T-helper 1 cell treated with Interleukin-12 subunit alpha and Interleukin-12 subunit beta and Interleukin-4 antibody, amounts not matched to agents 30 ng/mL and 1 ng/mL, for 36 hours (primary cell): ENCODE data around the gene ZMYND19. TPM values are rescaled to one million over a fixed set of nuclear protein-coding genes. Genes with fewer than 3 reads are reported as not detected.
"Not testable (repeated sequence)": the region's sequence is repeated elsewhere in the genome, so short reads cannot be mapped to it uniquely, and the experiment has no call there.

Source experiments
- intact Hi-C: fragments of 100-400 bp; cut with micrococcal nuclease; formaldehyde crosslinking; loops from one replicate; pipeline ENCODE4 v1.15.1; 2024
- total RNA-seq: library from RNA; stranded (reverse); gene quantifications from 2 replicates; pipeline ENCODE4 v1.2.3, GENCODE V29; 2022

The ZMYND19 gene
- total RNA-seq, 1 donor from 2014 or later: 38.6 TPM

GRCh38 chr9:137614631-137615386 lies 24.5 kb upstream of the ZMYND19 start:
- intact Hi-C loops: loop anchor here (10.0 kb wide), 1 partner anchor 1500 kb away; the partner anchor contains the start of gene TMEM250

GRCh38 chr9:137613738-137614523 lies 23.6 kb upstream of the ZMYND19 start:
- intact Hi-C loops: loop anchor here (10.0 kb wide), 1 partner anchor 1499 kb away; the partner anchor contains the start of gene TMEM250

GRCh38 chr9:137613259-137613658 lies 22.9 kb upstream of the ZMYND19 start:
- intact Hi-C loops: loop anchor here (10.0 kb wide), 1 partner anchor 1498 kb away; the partner anchor contains the start of gene TMEM250

GRCh38 chr9:137612741-137613142 lies 22.4 kb upstream of the ZMYND19 start:
- intact Hi-C loops: loop anchor here (10.0 kb wide), 1 partner anchor 1498 kb away; the partner anchor contains the start of gene TMEM250

- intact Hi-C loops: loop anchor here (10.0 kb wide), 1 partner anchor 1497 kb away; the partner anchor contains the start of gene TMEM250
These were observed 21.6 kb upstream of the ZMYND19 start for GRCh38 chr9:137611623-137612609.

- intact Hi-C loops: loop anchor here (10.0 kb wide), 1 partner anchor 1496 kb away; the partner anchor contains the start of gene TMEM250
These were observed 20.6 kb upstream of the ZMYND19 start for GRCh38 chr9:137610944-137611343.

GRCh38 chr9:137607141-137607857 lies 17.0 kb upstream of the ZMYND19 start:
- intact Hi-C loops: loop anchor here (5.0 kb wide), 3 partner anchors 305 to 1700 kb away; partner anchors contain the start of genes CAMSAP1, NRARP and PAXX

- intact Hi-C loops: loop anchor here (1.0 to 5.0 kb wide), 4 partner anchors 33 to 1699 kb away; partner anchors contain the start of genes CAMSAP1, NRARP and PAXX
These were observed 16.4 kb upstream of the ZMYND19 start for GRCh38 chr9:137606734-137607138.

GRCh38 chr9:137606005-137606621 lies 15.8 kb upstream of the ZMYND19 start:
- intact Hi-C loops: loop anchor here (1.0 to 5.0 kb wide), 4 partner anchors 33 to 1699 kb away; partner anchors contain the start of genes CAMSAP1, NRARP and PAXX

- intact Hi-C loops: loop anchor here (1.0 to 5.0 kb wide), 15 partner anchors 13 to 1698 kb away; partner anchors contain the start of genes CAMSAP1, DNLZ, DPH7 and EXD3
These were observed 15.1 kb upstream of the ZMYND19 start, which contains the start of gene ARRDC1 for GRCh38 chr9:137605121-137606004. TSS of gene ARRDC1 (plus strand) at chr9:137605686. CDS start at chr9:137605718, 32 bp downstream.

GRCh38 chr9:137604345-137605086 lies 14.2 kb upstream of the ZMYND19 start:
- intact Hi-C loops: loop anchor here (1.0 to 5.0 kb wide), 14 partner anchors 14 to 1697 kb away; partner anchors contain the start of genes CAMSAP1, DNLZ, DPH7 and EXD3

GRCh38 chr9:137603879-137604278 lies 13.6 kb upstream of the ZMYND19 start:
- intact Hi-C loops: loop anchor here (2.0 kb wide), 1 partner anchor 813 kb away; the partner anchor contains the start of gene TMEM141

- intact Hi-C loops: no loop called here
These were observed 12.3 kb upstream of the ZMYND19 start for GRCh38 chr9:137602661-137603060.

- intact Hi-C loops: no loop called here
These were observed 8.6 kb upstream of the ZMYND19 start for GRCh38 chr9:137598943-137599342.

- intact Hi-C loops: not testable (repeated sequence)
These were observed 6.3 kb upstream of the ZMYND19 start for GRCh38 chr9:137596577-137596976.

GRCh38 chr9:137593176-137593575 lies 2.9 kb upstream of the ZMYND19 start:
- intact Hi-C loops: loop anchor here (5.0 kb wide), 1 partner anchor 1111 kb away; the partner anchor contains the start of gene SEC16A

- intact Hi-C loops: loop anchor here (5.0 kb wide), 1 partner anchor 1110 kb away; the partner anchor contains the start of gene SEC16A
These were observed 2.5 kb upstream of the ZMYND19 start for GRCh38 chr9:137592767-137593166.
